LoVo (cell line): ENCODE data around the gene TRMT2A.
A peak's percentile ranks its signal among the peaks of the same experiment; 100 is the strongest.
"Not testable (repeated sequence)": the region's sequence is repeated elsewhere in the genome, so short reads cannot be mapped to it uniquely, and the experiment has no call there.

ENCODE experiments used
- DNase-seq: peaks from one replicate; pipeline ENCODE4 v3.0.0-alpha.2; 2016; ENCODE audit warnings: low spot score

Gene TRMT2A, protein sequence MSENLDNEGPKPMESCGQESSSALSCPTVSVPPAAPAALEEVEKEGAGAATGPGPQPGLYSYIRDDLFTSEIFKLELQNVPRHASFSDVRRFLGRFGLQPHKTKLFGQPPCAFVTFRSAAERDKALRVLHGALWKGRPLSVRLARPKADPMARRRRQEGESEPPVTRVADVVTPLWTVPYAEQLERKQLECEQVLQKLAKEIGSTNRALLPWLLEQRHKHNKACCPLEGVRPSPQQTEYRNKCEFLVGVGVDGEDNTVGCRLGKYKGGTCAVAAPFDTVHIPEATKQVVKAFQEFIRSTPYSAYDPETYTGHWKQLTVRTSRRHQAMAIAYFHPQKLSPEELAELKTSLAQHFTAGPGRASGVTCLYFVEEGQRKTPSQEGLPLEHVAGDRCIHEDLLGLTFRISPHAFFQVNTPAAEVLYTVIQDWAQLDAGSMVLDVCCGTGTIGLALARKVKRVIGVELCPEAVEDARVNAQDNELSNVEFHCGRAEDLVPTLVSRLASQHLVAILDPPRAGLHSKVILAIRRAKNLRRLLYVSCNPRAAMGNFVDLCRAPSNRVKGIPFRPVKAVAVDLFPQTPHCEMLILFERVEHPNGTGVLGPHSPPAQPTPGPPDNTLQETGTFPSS

DNA sequence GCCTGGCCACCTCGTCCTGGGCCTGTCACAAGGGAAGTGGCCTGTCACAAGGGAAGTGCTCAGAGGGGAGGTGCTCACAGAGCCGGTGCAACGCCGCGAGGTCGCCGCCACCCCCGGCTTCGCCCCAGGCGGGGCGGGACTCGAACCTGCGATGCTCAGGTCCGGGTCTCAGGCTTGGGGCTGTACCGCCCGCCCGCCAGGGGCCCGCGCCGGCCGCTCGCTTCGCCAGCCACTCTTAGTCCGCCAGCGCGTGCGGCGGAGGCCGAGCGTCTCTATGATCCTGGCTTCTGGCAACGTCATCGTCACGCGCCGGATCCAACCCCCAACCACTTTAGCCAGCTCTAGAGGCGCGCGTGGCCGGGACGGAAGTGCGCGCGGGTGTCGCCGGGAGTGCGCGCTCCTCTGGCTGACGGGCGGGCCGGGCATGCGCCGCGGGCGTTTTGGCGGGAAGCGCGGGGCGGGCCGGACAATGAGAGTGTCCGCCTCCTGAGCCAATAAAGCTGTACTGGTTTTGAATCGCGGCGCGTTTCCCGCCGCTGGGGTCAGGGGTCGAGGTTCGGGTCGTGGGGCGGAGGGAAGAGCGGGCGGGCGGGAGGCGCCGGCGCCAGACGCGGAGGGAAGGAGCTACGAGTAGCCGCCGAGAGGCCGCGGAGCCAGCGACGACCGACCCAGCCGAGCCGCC, at the start of gene TRMT2A:
Gene TRMT2A (minus strand): TSS at position 276 of the 682 bp plus-strand sequence. CDS start 320 bp downstream, outside the sequence.
- peak; percentile 96 for DNase-seq

DNA sequence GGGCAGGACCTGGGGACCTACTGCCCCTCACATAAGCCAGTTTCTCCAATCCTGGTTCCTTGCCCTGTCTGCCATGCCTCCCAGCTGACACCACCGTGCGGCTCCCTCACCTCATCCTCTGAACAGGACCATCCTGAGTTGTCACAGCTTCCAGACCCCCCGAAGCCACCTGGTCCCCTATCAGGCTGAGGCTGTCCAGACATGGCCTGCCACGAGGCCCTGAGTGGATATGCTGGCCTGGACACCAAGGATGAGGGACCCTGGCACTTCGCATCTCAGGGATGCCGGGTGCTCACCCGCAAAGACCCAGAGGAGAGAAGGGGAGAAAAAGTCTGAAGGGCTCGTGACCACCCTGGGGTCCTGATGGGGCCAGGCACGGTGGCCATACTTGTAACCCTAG, 49.7 kb upstream of the TRMT2A start:
- DNase-seq, result no peak

DNA sequence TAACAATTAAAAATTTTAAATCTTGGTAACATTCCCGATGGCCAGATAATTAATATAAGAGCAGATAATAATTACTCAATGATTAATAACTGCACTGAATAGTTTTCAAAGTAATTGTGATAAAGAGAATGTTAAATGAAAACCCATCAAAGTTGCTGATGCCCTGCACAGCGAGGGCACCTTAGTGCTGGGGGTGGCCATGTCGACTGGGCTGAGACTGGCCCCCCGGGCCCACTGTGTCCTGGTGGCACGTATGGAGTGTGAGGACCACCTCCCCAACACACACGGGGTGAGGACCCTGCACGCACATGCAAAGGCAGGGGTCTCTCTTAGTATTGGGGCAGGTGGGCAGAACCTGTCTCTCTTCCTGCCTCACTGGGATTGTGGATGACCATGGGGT, 48.9 kb upstream of the TRMT2A start:
- DNase-seq, result no peak

DNA sequence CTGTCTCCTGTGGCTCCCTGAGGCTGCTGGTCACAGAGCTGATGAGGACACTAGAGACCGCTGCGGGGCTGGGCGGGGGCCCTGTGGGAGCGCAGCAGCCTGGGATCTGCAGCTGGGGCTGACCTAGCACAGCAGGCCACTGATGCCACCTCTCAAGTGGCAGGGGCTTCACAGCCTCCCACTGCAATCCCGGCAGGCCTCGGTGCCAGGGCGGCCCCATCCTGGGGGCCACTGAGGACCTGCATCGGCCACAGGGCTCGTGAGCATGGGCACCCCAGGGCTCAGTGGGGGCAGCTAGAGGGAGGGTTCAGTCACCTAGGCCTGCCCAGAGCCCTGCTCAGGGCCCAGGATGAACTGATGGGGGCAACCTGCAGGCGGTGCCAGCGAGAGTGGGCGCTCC, 48.4 kb upstream of the TRMT2A start:
- DNase-seq, result no peak

DNA sequence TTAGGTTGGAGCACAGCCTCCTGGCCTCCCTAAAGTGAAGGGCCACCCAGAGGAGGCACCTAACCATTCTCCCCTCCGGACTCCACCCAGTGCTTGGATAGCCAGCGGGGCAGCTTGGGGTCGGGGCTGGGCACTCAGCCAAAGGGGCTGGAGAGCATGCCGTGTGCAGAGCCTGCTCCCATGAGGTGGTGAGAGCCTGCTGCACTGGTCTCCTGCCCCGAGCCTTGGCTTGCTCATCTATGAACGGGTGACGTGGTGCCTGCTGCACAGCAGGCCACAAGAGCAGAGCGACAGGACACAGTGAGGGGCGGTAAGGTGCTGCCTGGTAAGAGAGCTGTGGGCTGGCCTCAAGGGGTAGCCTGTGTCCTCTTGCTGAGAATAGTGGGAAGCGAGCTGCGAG, 47.8 kb upstream of the TRMT2A start:
- no peak for DNase-seq

DNA sequence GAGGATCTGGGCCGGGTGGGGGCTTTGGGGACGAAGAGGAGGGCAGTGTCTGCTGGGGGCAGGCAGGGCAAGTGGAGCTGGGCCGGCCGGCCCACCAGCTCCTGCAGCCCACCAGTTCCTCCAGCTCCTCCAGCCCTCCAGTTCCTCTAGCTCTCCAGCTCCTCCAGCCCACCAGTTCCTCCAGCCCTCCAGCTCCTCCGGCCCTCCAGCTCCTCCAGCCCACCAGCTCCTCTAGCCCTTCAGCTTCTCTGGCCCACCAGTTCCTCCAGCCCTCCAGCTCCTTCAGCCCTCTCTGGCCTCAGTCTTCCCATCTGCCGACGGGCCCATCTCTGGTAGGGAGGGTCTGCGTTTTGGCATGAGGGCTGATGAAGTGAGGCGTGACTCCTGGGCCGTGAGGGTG, 43.0 kb upstream of the TRMT2A start:
- DNase-seq, result no peak

DNA sequence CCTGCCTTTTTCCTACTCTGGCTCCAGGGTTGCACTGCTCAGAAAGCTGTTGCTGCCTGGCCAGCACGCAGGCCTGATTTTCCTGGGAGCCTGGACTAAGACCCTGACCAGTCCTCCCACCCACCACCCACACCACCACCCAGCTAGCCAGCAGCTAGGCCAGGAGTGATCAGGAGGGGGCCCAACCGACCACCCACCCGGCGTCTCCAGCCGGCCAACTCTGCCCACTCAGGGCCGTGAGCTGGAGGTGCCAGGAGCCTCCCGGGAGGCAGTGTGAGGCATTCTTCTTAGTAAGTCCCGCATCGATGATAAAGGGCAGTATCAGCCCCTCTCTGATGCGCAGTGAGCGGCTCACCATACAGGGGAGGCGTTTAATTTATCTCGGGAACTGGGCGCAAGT, 42.5 kb upstream of the TRMT2A start:
- not testable (repeated sequence) for DNase-seq

DNA sequence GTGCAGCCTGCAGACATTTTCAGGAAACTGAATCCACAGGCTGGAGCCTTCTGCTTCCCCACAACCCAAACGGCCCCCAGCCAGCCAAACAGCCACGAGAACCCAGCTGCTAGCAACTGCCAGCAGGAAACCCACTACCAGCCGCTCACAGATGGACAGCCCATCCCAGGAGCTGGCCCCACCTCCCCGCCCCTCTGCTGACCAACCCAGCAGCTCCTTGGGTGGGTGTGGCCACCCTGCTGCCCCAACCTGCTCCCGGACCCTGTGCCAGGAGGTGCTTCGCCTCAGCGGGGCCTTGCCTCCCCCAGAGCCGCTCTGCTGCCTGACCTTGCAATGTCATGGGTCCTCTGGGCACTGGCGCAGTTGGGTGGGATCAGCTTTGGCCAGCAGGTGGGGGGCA, 42.0 kb upstream of the TRMT2A start:
- DNase-seq, result no peak

DNA sequence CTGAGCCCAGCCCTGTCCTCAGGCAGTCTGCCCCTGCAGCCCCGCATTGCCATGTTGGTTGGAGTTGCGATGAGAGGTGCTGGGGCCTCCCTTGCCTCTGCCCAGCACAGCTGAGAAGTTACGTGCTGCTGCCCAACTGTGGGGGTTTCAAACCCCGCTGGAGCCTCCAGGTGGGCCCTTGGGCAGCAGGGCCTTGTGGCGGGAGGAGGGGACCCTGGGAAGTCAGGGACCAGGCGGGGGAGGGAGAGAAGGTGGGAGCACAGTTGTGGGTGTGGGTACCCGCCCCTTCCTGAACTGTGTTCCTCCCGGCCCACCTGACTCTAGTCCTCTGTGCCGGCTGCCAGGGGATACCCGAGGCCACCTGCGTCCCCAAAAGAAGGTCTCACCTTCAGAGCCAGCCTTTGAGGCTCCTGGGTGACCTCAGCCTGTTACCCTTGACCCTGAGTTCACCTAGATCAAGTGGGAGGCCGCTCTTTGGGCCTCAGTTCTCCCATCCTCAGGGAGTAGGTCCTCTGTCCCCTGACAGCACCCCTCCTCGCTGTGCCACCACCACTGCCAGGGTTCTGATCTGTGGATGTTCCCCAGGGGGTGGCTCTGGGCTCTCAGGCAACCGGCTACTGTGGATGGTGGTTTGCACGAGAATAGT, 41.5 kb upstream of the TRMT2A start:
- no peak for DNase-seq

DNA sequence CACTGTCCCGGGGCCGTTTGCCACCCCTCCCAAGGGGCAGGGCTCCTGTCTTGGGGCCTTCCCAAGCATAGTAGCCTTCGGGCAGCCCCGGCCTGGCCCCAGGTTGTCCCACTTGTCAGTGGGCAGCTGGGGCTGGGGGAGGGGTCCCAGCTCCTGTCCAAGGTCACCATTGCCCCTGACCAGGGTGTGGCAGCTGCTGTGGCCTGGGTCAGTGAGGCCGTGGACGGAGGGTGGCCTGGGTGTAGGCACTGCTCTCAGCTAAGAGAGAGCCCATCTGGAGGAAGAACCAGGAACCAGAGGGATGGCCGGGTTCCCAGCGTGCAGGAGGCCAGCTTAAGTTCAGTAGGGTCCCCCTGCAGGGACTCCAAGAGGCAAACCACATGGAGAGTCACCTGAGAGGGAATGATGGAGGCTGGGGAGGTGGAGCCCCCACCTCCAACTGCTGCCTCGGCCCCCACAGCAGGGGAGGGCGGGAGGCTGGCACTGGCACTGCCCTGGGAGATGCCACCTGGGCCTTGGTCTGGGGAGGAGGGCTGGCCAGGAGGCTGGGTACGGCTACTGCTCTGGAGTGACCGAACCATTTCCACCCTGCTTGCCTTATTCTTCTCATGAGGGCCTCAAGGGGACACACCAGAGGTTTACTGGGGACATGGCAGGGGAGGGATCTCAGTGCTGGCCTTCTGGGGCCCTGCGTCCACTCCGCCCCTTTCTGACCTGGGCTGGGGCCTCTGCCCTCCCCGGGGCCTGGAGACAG, 40.6 kb upstream of the TRMT2A start:
- DNase-seq, result no peak

DNA sequence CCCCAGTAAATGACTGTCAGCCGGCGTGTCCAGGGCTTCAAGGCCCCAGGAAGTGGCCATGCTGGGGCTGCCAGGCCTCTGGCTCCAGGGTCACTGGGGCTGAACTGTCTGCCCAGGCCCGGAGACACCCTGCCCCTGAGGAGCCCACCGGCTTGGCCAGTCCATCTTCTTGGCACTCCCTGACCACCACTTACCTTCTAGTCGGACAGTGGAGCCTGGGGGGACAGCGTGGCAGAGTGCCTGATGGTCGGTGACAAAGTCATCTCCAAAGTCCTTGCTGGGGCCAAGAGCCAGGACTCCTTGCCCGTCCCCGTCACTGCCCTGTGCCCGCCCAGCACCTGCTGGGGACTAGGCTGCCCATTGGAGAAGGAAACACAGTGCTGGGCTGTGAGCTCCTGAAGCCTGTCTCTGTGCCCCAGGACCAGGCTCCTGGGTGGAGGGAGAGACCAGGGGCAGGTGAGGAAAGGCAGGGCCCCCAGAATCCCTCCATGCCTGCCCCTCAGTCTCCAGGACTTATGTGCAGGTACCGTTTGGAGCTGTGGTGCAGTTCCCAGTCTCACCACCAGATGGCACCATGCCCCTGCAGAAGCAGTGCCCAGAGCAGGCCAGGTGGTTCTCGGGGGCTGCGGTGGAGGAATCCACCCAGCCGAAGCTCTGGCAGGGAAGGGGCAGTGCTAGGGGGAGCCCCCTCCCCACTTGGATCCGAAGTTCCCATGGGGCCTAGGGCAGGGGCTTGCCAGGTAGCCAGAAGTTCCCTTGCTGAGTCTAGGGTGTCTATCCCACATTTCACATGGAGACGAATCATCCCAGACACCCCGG, 39.8 kb upstream of the TRMT2A start:
- DNase-seq, result peak; percentile 61

DNA sequence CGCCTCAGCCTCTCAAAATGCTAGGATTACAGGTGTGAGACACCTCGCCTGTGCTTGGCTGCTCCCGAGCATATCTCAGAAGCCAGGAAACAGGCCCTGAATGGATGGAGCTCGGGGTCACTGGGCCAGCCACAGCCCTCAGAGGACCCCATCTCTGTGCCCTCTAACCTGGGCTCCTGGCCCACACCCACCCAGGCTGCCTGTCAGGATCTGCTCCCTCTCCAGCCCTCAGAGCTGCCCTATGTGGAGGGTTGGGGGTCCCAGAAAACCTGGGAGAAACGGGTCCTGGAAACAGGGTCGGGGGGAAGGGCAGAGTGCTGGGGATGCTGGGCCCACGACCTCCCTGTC, 39.0 kb upstream of the TRMT2A start:
- DNase-seq, result no peak

DNA sequence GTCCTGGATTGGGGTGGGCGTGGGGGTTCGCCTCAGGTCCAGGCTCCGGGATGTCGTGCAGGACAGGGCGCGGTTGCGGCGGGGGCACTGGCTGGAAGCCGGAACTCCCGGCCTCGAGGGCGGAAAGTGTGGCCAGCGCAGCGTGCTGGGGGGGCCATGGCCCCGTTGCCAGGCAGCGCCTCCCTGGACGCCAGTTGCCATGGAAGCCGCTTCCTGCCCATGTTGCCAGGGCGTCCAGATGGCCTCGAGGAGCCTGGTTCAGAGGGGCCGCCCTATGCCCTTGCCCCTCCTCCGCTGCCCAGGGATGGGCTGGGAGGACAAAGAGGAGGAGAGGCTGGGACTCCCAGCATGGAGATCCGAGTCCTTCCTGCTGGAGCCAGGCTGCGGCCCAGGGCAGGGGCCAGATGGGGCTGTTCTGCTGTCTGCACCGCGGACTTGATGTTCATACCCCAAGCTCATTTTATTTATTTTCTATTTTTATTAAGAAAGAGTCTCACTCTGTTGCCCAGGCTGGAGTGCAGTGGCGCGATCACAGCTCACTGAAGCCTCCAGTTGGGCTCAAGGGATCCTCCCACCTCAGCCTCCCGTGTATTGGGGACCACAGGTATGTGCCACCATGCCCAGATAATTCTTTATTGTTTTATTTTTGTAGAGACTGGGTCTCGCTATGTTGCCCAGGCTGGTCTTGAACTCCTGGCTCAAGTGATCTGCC, 38.5 kb upstream of the TRMT2A start:
- DNase-seq, result no peak

DNA sequence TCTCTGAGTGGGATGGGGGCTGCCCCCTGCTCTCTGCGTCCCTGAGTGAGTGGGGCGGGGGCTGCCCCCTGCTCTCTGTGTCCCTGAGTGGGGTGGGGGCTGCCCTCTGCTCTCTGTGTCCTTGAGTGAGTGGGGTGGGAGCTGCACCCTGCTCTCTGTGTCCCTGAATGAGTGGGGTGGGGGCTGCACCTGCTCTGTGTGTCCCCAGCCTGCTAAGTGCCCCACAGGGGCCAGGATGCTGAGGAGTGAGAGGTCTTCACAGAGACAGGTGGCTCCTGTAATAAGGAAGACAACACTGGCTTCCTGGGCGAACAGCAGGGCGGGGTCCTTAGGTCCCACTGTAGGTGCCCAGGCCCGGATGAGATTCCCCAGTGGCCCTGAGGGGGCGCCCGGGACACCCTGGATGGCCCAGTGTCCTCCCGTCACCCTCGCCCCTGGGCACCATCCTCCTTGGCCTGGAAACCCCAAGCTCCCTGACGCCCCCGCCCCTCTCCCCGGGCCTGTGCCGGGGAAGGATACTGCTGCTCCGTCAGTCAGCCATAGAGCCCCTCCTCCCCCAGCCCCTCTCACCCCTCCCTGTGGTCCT, 37.7 kb upstream of the TRMT2A start:
- no peak for DNase-seq

DNA sequence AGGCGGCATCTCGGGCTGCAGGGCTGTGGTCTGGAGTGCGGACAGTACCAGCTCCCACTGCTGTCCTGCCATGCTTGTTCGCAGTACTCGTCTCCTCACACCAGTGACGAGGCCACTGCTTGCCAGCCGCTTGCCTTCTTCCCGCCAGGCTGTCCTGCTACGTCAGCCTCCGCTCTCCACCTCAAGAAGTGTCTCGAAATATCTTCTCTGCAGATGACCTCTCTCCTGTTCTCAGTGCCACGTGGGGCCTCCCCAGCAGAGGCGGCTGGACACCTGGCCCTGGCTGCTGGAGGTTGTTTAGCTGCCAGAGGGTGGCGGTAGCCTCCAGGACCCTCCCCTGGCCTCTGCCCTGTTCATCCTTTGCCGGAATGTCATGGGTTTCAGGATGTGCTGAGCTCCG, 36.9 kb upstream of the TRMT2A start:
- no peak for DNase-seq

DNA sequence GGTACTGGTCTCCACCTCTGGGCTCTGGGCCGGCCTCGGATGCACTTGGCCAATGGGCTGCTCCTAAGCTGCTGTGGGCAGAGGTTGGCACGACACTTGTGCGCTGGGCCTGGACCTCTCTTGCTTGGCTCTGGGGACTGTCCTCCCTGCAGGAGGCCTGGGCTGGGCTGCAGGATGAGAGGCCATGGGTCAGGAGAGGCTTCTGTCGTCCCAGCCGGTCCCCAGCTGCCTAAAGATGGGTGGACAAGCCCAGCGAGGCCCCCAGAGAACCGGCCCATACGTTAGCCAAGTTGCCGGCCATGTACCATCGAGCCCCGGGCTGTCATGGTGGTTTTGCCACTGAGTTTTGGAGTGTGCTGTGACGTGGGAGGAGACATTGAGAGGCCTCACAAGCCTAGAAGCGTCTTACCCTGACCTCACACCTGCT, 35.5 kb upstream of the TRMT2A start:
- no peak for DNase-seq

DNA sequence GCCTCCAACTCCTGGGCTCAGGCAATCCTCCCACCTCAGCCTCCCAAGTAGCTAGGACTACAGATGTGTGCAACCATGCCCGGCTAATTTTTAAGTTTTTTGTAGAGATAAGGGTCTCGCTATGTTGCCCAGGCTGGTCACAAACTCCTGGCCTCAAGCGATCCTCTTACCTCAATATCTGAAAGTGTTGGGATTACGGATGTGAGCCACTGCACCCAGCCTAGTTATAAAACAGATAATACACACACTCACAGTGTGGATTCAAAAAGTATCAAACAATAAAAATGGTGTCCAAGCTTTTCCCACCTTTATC, 34.2 kb upstream of the TRMT2A start:
- DNase-seq, result no peak

DNA sequence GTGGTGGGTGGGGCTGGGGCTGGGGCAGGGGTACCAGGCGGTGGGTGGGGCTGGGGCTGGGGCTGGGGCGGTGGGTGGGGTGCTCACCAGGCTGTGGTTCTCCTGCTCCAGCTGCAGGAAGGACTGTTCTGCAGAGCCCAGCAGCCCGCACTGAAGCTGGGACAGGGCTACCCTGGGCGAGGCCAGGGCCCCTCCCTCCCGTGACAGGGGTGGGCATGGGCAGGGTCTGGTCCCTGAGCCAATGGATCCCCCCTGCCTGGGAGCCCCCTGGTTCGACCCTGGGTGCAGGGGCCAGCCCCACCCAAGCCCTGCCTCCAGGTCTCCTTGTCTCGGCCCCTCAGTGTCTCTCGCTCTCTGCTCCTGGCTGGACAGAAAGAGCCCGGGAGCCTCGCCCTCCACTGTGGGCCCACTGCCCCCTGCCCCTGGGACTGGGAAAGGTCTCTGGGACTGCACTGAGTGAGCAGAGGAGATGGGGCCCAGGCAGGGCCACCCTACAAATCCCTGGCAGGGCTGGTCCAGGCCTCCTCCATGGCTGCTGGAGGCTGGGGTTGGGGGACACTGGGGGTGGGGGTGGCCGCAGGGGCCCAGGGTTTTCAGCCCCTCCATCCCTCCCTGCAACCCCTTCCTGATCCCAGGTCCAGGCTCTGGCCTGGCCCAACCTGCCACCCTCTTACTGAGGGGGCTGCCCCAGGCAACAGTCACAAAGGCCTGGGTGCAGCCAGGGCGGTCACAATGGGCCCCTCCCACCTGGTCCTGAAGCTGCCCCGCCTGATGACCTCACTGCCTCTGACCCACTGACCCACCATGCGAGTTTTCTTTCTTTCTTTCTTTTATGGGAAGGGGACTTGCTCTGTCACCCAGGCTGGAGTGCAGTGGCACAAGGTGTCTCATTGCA, 33.6 kb upstream of the TRMT2A start, which contains the start of gene CCDC188:
Gene CCDC188 (minus strand): TSS at position 675 of the 895 bp plus-strand sequence. CDS start 69 bp downstream, at position 606.
- DNase-seq, result no peak
